K562 (cell line): ENCODE measurements around the gene RNU6-1. TPM values are rescaled to one million over a fixed set of nuclear protein-coding genes. Genes with fewer than 3 reads are reported as not detected.

ENCODE experiments used
- ATAC-seq: fragments of 200-7000 bp; cut with Tn5 transposase; 3 replicates; pipeline ENCODE4 v1.9.1; 2020; ENCODE audit warnings: moderate library complexity
- BruUV-seq: library from RNA; stranded (reverse); fragments of 400-500 nt; replicated peaks from 2 replicates; lab custom pipeline; 2021; lab: Mats Ljungman, UMichigan
- CTCF ChIA-PET: fragments of 300-600 bp; formaldehyde crosslinking; extraction: SDS; loops from one replicate; lab custom pipeline; 2021; ENCODE audit warnings: low intra/inter-chr PET ratio; lab: Yijun Ruan, JAX
- POLR2A ChIA-PET: fragments of 300-600, 350-650 bp; sonication (Branson Sonifier 250); formaldehyde crosslinking; extraction: SDS; loops from one replicate; lab custom pipeline; 2021; ENCODE audit warnings: antibody characterized with exemption, inconsistent platforms; lab: Yijun Ruan, JAX
- DNase-seq, 4 experiments: peaks; one replicate each; pipeline versions ENCODE4 v3.0.0 to v3.0.0-alpha.2; 2011 to 2018; ENCODE audit warnings: low spot score in 3 of 4, mixed read lengths in 3 of 4; ENCODE audit errors: extremely low read depth in 1 of 4
- FAIRE-seq: peaks from 2 replicates; lab custom pipeline; 2011; peaks lifted over from hg19 to GRCh38; lab: Jason Lieb, UNC
- H2AFZ ChIP-seq: 2 replicates; pipeline ENCODE4 v1.6.0; 2011; ENCODE audit warnings: low read depth, low read length, control low read depth, inconsistent platforms
- H3K27ac ChIP-seq: fragments of 200-600 bp; 3 replicates; pipeline ENCODE4 v1.8.0; 2011; ENCODE audit warnings: low read depth, mild to moderate bottlenecking, control low read depth, inconsistent platforms, low read length, moderate library complexity, mixed read lengths; ENCODE audit errors: extremely low read depth
- H3K27me3 ChIP-seq, 2 experiments: fragments of 300-600 bp in 1 of 2; 2 replicates in 1 of 2; 3 replicates in 1 of 2; pipeline versions ENCODE4 v1.6.0 to v1.8.0; 2011; ENCODE audit warnings: inconsistent platforms in 2 of 2, low read length in 2 of 2, mild to moderate bottlenecking in 1 of 2, mixed read lengths in 1 of 2, moderate library complexity in 1 of 2; ENCODE audit not compliant: control insufficient read depth in 2 of 2, insufficient read depth in 2 of 2
- H3K36me3 ChIP-seq: fragments of 300-600 bp; 3 replicates; pipeline ENCODE4 v1.8.0; 2011; ENCODE audit warnings: mild to moderate bottlenecking, low read length, inconsistent platforms; ENCODE audit not compliant: control insufficient read depth, insufficient read depth
- H3K4me1 ChIP-seq, 2 experiments: fragments of 200-600 bp in 1 of 2; replicated peaks in 1 of 2; 2 replicates in 1 of 2; 3 replicates in 1 of 2; pipeline versions ENCODE4 v1.5.1 to v1.8.0; 2011; ENCODE audit warnings: inconsistent platforms in 2 of 2, low read length in 2 of 2, mild to moderate bottlenecking in 1 of 2, mixed read lengths in 1 of 2, moderate library complexity in 1 of 2; ENCODE audit not compliant: control insufficient read depth in 2 of 2, insufficient read depth in 2 of 2
- H3K4me2 ChIP-seq: 2 replicates; pipeline ENCODE4 v1.6.1; 2011; ENCODE audit warnings: low read length, control low read depth, inconsistent platforms, mixed read lengths; ENCODE audit not compliant: insufficient read depth
- H3K4me3 ChIP-seq: fragments of 200-600 bp; sonication (generic), shearing (Covaris generic); 2 replicates; pipeline ENCODE4 v1.5.1; 2016; ENCODE audit warnings: control low read depth, inconsistent platforms
- H3K79me2 ChIP-seq: fragments of 200-600 bp; 3 replicates; pipeline ENCODE4 v1.8.0; 2011; ENCODE audit warnings: low read length, inconsistent platforms; ENCODE audit not compliant: control insufficient read depth, insufficient read depth
- H3K9ac ChIP-seq, 2 experiments: 2 replicates each; pipeline versions ENCODE4 v1.6.0 to v1.6.1; 2011; ENCODE audit warnings: low read depth in 2 of 2, low read length in 2 of 2, control low read depth in 1 of 2, inconsistent platforms in 1 of 2, mild to moderate bottlenecking in 1 of 2, mixed read lengths in 1 of 2; ENCODE audit not compliant: insufficient read depth in 1 of 2
- H3K9me1 ChIP-seq: one replicate; pipeline ENCODE4 v1.6.0; 2011; ENCODE audit warnings: inconsistent platforms, mild to moderate bottlenecking, low read length, moderate library complexity; ENCODE audit not compliant: control insufficient read depth, insufficient read depth
- H3K9me3 ChIP-seq: replicated peaks from 2 replicates; pipeline ENCODE4 v1.5.1; 2011; ENCODE audit warnings: low read depth, low read length, inconsistent platforms; ENCODE audit not compliant: control insufficient read depth, insufficient read depth
- H4K20me1 ChIP-seq: replicated peaks from 2 replicates; pipeline ENCODE4 v1.6.1; 2011; ENCODE audit warnings: low read length, inconsistent platforms, mixed read lengths; ENCODE audit not compliant: control insufficient read depth, insufficient read depth
- BCOR ChIP-seq: fragments of 450-650 bp; IDR thresholded peaks from 2 replicates; pipeline ENCODE4 v1.6.1; 2016
- CAMTA2 ChIP-seq: fragments of 250-450 bp; sonication (Bioruptor Pico); conservative IDR thresholded peaks from 2 replicates; pipeline ENCODE4 v1.5.1; 2022
- ETV1 ChIP-seq: fragments of 450-650 bp; conservative IDR thresholded peaks from 2 replicates; pipeline ENCODE4 v1.6.1; 2016; ENCODE audit warnings: missing genetic modification characterization, control low read depth, low read depth, missing compliant biosample characterization
- ZNF668 ChIP-seq: fragments of 250-450 bp; sonication (Bioruptor Pico); IDR thresholded peaks from 2 replicates; pipeline ENCODE4 v1.8.0; 2022; ENCODE audit warnings: mild to moderate bottlenecking, inconsistent platforms
- WGBS: fragments of 100-300 bp; shearing (Covaris generic); methylation state at CpG from one replicate; pipeline ENCODE4 v1.1.6; 2016; ENCODE audit warnings: low coverage, mixed read lengths; ENCODE audit not compliant: insufficient coverage; ENCODE audit errors: missing lambda C conversion rate; 5-methylcytosine and 5-hydroxymethylcytosine counted together
- in situ Hi-C: fragments of 300-500 bp; cut with MboI; formaldehyde crosslinking; loops from 4 replicates; pipeline ENCODE4 v1.15.0; 2018; ENCODE audit warnings: inconsistent platforms, mixed read lengths
- intact Hi-C: fragments of 100-400 bp; cut with micrococcal nuclease; formaldehyde crosslinking; loops from 2 replicates; pipeline ENCODE4 v1.14.2; 2022
- polyA plus RNA-seq, 8 experiments: library from polyadenylated mRNA; depleted of rRNA in 4 of 8; stranded (reverse) in 5 of 8; unstranded in 3 of 8; fragments of >200 nt; fragmentation: Nextera tagmentation in 2 of 8; fragmentation: Illumina TruSeq in 1 of 8; extraction: Ambion mirVana in 2 of 8; extraction: Trizol in 1 of 8; gene quantifications; 2 replicates each; pipeline versions ENCODE4 v1.2.1 to v1.2.3, GENCODE V29; 2011 to 2014; ENCODE audit warnings: inconsistent platforms in 1 of 8, missing spikeins in 1 of 8
- total RNA-seq, 7 experiments: library from RNA; depleted of rRNA in 6 of 7; stranded (reverse); fragments of >200 nt in 6 of 7; fragmentation: Illumina TruSeq in 2 of 7; extraction: Trizol in 2 of 7; gene quantifications; 2 replicates each; pipeline versions ENCODE4 v1.2.1 to v1.2.3, GENCODE V29; 2011 to 2021; ENCODE audit warnings: low replicate concordance in 1 of 7
- TF ChIP-seq, protein P1 (sequence below): fragments of 250-450 bp; sonication (Bioruptor Pico); IDR thresholded peaks from 2 replicates; pipeline ENCODE4 v1.4.0; 2020; ENCODE audit warnings: mild to moderate bottlenecking, moderate library complexity

Gene RNU6-1
- total and polyA plus RNA-seq, 9 of the 15 experiments (the other 6 are each of a cell fraction or from before 2014, with no cell fraction given), result not detected

DNA sequence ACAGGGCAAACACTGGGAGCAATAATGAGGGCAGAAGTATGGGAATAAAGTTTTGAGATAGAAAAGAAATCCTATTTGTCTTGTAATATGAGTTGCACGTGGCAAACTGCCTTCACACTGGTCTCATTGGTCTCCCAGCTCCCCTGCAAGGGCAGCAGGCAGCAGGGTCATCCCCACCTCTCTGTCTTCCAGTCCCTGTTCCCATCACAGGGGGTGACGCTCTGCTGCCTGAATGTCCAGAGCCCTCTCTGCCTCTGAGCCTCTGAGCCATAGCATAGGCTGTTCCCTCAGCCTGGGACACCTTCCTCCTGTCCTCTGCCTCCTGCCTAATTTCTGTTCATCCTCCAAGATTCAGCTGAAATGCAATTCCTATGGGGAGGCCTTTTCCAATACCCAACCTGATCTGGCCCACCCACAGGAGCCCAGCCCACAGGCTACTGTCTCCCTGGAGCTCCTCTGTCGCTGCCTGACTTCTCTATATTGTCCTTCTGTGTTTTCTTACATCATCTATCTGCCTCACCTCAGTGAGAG is 26.7 kb downstream of the RNU6-1 start:
- WGBS, result 7% methylated on average over 3 of the region's 3 CpGs
- TF ChIP-seq, protein P1, sequence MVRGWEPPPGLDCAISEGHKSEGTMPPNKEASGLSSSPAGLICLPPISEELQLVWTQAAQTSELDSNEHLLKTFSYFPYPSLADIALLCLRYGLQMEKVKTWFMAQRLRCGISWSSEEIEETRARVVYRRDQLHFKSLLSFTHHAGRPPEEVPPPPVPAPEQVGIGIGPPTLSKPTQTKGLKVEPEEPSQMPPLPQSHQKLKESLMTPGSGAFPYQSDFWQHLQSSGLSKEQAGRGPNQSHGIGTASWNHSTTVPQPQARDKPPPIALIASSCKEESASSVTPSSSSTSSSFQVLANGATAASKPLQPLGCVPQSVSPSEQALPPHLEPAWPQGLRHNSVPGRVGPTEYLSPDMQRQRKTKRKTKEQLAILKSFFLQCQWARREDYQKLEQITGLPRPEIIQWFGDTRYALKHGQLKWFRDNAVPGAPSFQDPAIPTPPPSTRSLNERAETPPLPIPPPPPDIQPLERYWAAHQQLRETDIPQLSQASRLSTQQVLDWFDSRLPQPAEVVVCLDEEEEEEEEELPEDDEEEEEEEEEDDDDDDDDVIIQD (CRISPR knock-in tag), result no peak
- TF ChIP-seq CAMTA2 (CRISPR knock-in tag) (no peak), BCOR (no peak), ETV1 (tag) (no peak), ZNF668 (no peak)
- H3K27me3 ChIP-seq, result peaks cover 3 to 27% of the 10 kb centered on the region in 2 experiments; a peak in 2 of 5 replicates
- H3K9me3 ChIP-seq, result no peaks in the 10 kb centered on the region; the same call in 1 of the 2 replicates
- ChIA-PET CTCF (no interaction called here), POLR2A (interaction anchor here (0.7 to 0.8 kb wide), 2 partner anchors 11 to 367 kb away, joined by 3 to 4 read pairs; no protein-coding TSS in a partner anchor)
- peaks cover 0 to 4% of the 10 kb centered on the region in 2 experiments; a peak in 1 of 5 replicates for H3K4me1 ChIP-seq
- H3K36me3 ChIP-seq, result no peaks in the 10 kb centered on the region
- H3K4me3 ChIP-seq, result no peak overlapping the region
- H3K79me2 ChIP-seq, result no peaks in the 10 kb centered on the region
- FAIRE-seq, result no peak
- 0 out of 2 replicates have a peak, but pooled peaks cover 6% of the 10 kb centered on the region for H4K20me1 ChIP-seq
- no TSS peak for BruUV-seq
- DNase-seq, result no peak
- no peak overlapping the region for H3K27ac ChIP-seq
- ATAC-seq, result no peak; the same call in 2 of the 3 replicates
- no peaks in the 10 kb centered on the region for H3K9me1 ChIP-seq
- no peak overlapping the region for H2AFZ ChIP-seq
- in situ Hi-C loops (no loop called here), intact Hi-C loops (no loop called here)
- no peak overlapping the region for H3K9ac ChIP-seq
- H3K4me2 ChIP-seq, result no peak overlapping the region
